ENCODE results near the gene LIM2. TPM values are rescaled to one million over a fixed set of nuclear protein-coding genes. Genes with fewer than 3 reads are reported as not detected.

LIM2 gene
- total and polyA plus RNA-seq, 2 of the 4 experiments (the other 2 are of a cell fraction), result not detected

DNA sequence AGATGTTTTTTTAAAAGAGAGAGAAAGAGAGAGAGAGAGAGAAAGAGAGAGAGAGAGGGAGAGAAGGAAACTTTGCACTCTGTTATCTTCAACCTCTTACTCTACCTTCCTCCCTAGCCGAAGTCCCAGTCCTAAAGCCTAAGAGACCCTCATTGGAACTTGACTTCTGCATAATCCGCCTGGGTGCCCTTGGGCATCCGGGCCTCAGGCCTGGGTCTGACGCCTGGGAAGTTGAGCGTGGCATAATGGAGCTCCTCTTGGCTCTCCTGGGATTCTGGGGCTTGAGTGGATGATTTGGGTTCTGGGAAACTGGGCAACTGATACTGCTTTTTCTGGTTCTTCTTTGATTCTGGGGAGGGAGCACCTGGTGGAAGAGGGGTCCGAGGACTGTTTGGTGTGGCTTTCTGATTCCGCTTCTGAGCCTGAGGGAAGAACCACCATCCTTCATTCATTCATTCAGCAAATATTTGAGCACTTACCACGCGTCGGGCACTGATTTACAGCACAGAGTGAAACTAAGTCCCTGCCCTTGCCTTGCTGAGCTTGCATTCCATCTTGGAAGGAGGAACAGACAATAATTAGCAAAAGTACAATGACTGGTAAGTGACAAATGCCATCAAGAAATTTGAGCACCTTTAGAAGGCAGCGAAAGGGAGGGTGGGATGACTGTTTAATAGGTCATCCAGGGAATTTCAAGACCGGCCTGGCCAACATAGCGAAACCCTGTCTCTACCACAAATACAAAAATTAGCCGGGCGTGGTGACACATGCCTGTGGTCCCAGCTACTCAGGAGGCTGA is 23.4 kb upstream of the LIM2 start:
- DNase-seq (no peak), ATAC-seq (ENCODE audit: low read depth) (no peak)
- H3K4me3 ChIP-seq (ENCODE audit: insufficient read depth, low read depth, low read length), result no peak overlapping the region
- H3K9me1 ChIP-seq (ENCODE audit: insufficient read depth, low read length), result no peaks in the 10 kb centered on the region
- H2AK9ac ChIP-seq (replicated peaks; ENCODE audit: low read depth, low read length, poor library complexity), result no peak overlapping the region
- WGBS, 2 experiments (ENCODE audit: extremely low coverage in 2 of 2, insufficient read length in 1 of 2), result 60% methylated on average over 1 of the region's 15 CpGs; no CpG with 5 or more reads in 1 of the 2 experiments
- no peak overlapping the region for H3K9ac ChIP-seq (ENCODE audit: low read depth, low read length)
- no peaks in the 10 kb centered on the region for H3K27me3 ChIP-seq (ENCODE audit: control insufficient read depth, insufficient read depth, low read length)
- H4K91ac ChIP-seq (ENCODE audit: insufficient read depth, low read depth, low read length), result no peak overlapping the region
- no peak overlapping the region for H2BK120ac ChIP-seq (ENCODE audit: low read depth, low read length)
- no peak overlapping the region for H3K18ac ChIP-seq (ENCODE audit: low read depth, low read length)
- H3K79me1 ChIP-seq (ENCODE audit: low read depth in 1 of 2, low read length in 2 of 2), result no peaks in the 10 kb centered on the region
- H3K27ac ChIP-seq (ENCODE audit: insufficient read depth, low read length), result no peak overlapping the region
- no peaks in the 10 kb centered on the region for H3K9me3 ChIP-seq (ENCODE audit: control insufficient read depth, insufficient read depth, low read length)
- no peak overlapping the region for H2AFZ ChIP-seq (replicated peaks; ENCODE audit: low read length, poor library complexity)
- no peak overlapping the region for H3K4me2 ChIP-seq (ENCODE audit: low read depth, low read length)
- no peak overlapping the region for H2BK5ac ChIP-seq (ENCODE audit: low read depth, low read length, poor library complexity, severe bottlenecking)
- ChIA-PET POLR2A (ENCODE audit: unreplicated experiment) (no interaction called here), CTCF (no interaction called here)
- H4K20me1 ChIP-seq (ENCODE audit: insufficient read depth, low read length), result no peaks in the 10 kb centered on the region
- no peak overlapping the region for H2BK15ac ChIP-seq (ENCODE audit: low read depth, low read length)
- no peak overlapping the region for H2AK5ac ChIP-seq (ENCODE audit: low read depth, low read length)
- no TSS peak for BruUV-seq (replicated peaks)
- TF ChIP-seq FOS (IDR thresholded peaks at IDR 0.05; ENCODE audit: low read depth, low read length) (no peak), MAFK (IDR thresholded peaks at IDR 0.05; ENCODE audit: low read depth, low read length) (no peak), RFX5 (IDR thresholded peaks at IDR 0.05; ENCODE audit: low read depth, low read length) (no peak), RAD21 (IDR thresholded peaks at IDR 0.05; ENCODE audit: low read length) (no peak), RCOR1 (IDR thresholded peaks at IDR 0.05; ENCODE audit: insufficient replicate concordance, low read length) (no peak), MXI1 (IDR thresholded peaks at IDR 0.05; ENCODE audit: borderline replicate concordance, low read depth, low read length) (no peak), MAZ (IDR thresholded peaks at IDR 0.05; ENCODE audit: borderline replicate concordance, low read depth, low read length) (no peak), CEBPB (IDR thresholded peaks at IDR 0.05; ENCODE audit: low read depth, low read length) (no peak), BHLHE40 (IDR thresholded peaks at IDR 0.05; ENCODE audit: low read depth, low read length) (no peak), POLR2A (IDR thresholded peaks at IDR 0.05; ENCODE audit: low read depth, low read length) (no peak), SMC3 (IDR thresholded peaks at IDR 0.05; ENCODE audit: low read depth, low read length) (no peak), NFE2L2 (IDR thresholded peaks at IDR 0.05; ENCODE audit: low read depth, low read length) (no peak), CHD1 (IDR thresholded peaks at IDR 0.05; ENCODE audit: low read depth, low read length) (no peak)
- TF ChIP-seq, protein P1, sequence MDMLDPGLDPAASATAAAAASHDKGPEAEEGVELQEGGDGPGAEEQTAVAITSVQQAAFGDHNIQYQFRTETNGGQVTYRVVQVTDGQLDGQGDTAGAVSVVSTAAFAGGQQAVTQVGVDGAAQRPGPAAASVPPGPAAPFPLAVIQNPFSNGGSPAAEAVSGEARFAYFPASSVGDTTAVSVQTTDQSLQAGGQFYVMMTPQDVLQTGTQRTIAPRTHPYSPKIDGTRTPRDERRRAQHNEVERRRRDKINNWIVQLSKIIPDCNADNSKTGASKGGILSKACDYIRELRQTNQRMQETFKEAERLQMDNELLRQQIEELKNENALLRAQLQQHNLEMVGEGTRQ (IDR thresholded peaks at IDR 0.05; ENCODE audit: low read depth, low read length), result no peak
- TF ChIP-seq, protein P2, sequence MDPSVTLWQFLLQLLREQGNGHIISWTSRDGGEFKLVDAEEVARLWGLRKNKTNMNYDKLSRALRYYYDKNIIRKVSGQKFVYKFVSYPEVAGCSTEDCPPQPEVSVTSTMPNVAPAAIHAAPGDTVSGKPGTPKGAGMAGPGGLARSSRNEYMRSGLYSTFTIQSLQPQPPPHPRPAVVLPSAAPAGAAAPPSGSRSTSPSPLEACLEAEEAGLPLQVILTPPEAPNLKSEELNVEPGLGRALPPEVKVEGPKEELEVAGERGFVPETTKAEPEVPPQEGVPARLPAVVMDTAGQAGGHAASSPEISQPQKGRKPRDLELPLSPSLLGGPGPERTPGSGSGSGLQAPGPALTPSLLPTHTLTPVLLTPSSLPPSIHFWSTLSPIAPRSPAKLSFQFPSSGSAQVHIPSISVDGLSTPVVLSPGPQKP (IDR thresholded peaks at IDR 0.05; ENCODE audit: borderline replicate concordance, low read depth, low read length), result no peak
- TF ChIP-seq, protein P3, sequence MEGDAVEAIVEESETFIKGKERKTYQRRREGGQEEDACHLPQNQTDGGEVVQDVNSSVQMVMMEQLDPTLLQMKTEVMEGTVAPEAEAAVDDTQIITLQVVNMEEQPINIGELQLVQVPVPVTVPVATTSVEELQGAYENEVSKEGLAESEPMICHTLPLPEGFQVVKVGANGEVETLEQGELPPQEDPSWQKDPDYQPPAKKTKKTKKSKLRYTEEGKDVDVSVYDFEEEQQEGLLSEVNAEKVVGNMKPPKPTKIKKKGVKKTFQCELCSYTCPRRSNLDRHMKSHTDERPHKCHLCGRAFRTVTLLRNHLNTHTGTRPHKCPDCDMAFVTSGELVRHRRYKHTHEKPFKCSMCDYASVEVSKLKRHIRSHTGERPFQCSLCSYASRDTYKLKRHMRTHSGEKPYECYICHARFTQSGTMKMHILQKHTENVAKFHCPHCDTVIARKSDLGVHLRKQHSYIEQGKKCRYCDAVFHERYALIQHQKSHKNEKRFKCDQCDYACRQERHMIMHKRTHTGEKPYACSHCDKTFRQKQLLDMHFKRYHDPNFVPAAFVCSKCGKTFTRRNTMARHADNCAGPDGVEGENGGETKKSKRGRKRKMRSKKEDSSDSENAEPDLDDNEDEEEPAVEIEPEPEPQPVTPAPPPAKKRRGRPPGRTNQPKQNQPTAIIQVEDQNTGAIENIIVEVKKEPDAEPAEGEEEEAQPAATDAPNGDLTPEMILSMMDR (conservative IDR thresholded peaks at IDR 0.05; ENCODE audit: low read depth, low read length), result no peak
- H3K23ac ChIP-seq (ENCODE audit: low read depth, low read length), result no peak overlapping the region
- intact Hi-C loops (cut with micrococcal nuclease) (no loop called here), in situ Hi-C loops (cut with MboI; ENCODE audit: low sequenced_read_pairs) (no loop called here), dilution Hi-C loops (cut with HindIII; ENCODE audit: low sequenced_read_pairs, unreplicated experiment) (no loop called here)
- no peak overlapping the region for H3K14ac ChIP-seq (replicated peaks; ENCODE audit: low read depth, low read length)
- H3K4ac ChIP-seq (ENCODE audit: low read depth, low read length), result no peak overlapping the region
- H4K8ac ChIP-seq (ENCODE audit: low read depth in 2 of 2, low read length in 2 of 2), result no peak overlapping the region
- no peaks in the 10 kb centered on the region for H3K4me1 ChIP-seq (ENCODE audit: control insufficient read depth, insufficient read depth, low read length)
- H2BK20ac ChIP-seq (ENCODE audit: low read depth, low read length), result no peak overlapping the region
- no peaks in the 10 kb centered on the region for H3K36me3 ChIP-seq (ENCODE audit: control insufficient read depth, insufficient read depth, low read length)
- H3K56ac ChIP-seq (ENCODE audit: extremely low read depth, insufficient read depth, low read length), result no peak overlapping the region; the same call in 1 of the 2 replicates
- no peak overlapping the region for H4K5ac ChIP-seq (ENCODE audit: low read depth, low read length)

All from IMR-90 (cell line).